Measurements from ENCODE around the gene ASTL.

The ASTL gene

GRCh38 chr2:96114546-96114902 lies 23.8 kb downstream of the ASTL start:
- in situ Hi-C loops (cut with HindIII; ENCODE audit: low sequenced_read_pairs): no loop called here

- in situ Hi-C loops (cut with HindIII; ENCODE audit: low sequenced_read_pairs): no loop called here
Observed at GRCh38 chr2:96113951-96114350, 24.4 kb downstream of the ASTL start.

- in situ Hi-C loops (cut with HindIII; ENCODE audit: low sequenced_read_pairs): no loop called here
Observed at GRCh38 chr2:96113367-96113677, 25.0 kb downstream of the ASTL start.

- in situ Hi-C loops (cut with HindIII; ENCODE audit: low sequenced_read_pairs): no loop called here
Observed at GRCh38 chr2:96112501-96113366, 25.6 kb downstream of the ASTL start.

- in situ Hi-C loops (cut with HindIII; ENCODE audit: low sequenced_read_pairs): no loop called here
Observed at GRCh38 chr2:96111823-96112500, 26.3 kb downstream of the ASTL start.

- in situ Hi-C loops (cut with HindIII; ENCODE audit: low sequenced_read_pairs): no loop called here
Observed at GRCh38 chr2:96111257-96111640, 27.1 kb downstream of the ASTL start.

GRCh38 chr2:96110621-96111256 lies 27.6 kb downstream of the ASTL start:
- in situ Hi-C loops (cut with HindIII; ENCODE audit: low sequenced_read_pairs): no loop called here

- in situ Hi-C loops (cut with HindIII; ENCODE audit: low sequenced_read_pairs): no loop called here
Observed at GRCh38 chr2:96109931-96110511, 28.3 kb downstream of the ASTL start.

GRCh38 chr2:96109361-96109680 lies 29.0 kb downstream of the ASTL start:
- in situ Hi-C loops (cut with HindIII; ENCODE audit: low sequenced_read_pairs): no loop called here

- in situ Hi-C loops (cut with HindIII; ENCODE audit: low sequenced_read_pairs): no loop called here
Observed at GRCh38 chr2:96108541-96109360, 29.6 kb downstream of the ASTL start.

GRCh38 chr2:96108151-96108540 lies 30.2 kb downstream of the ASTL start:
- in situ Hi-C loops (cut with HindIII; ENCODE audit: low sequenced_read_pairs): no loop called here

- in situ Hi-C loops (cut with HindIII; ENCODE audit: low sequenced_read_pairs): no loop called here
Observed at GRCh38 chr2:96107708-96108065, 30.6 kb downstream of the ASTL start.

- in situ Hi-C loops (cut with HindIII; ENCODE audit: low sequenced_read_pairs): no loop called here
Observed at GRCh38 chr2:96106991-96107707, 31.2 kb downstream of the ASTL start.

GRCh38 chr2:96105994-96106715 lies 32.1 kb downstream of the ASTL start:
- in situ Hi-C loops (cut with HindIII; ENCODE audit: low sequenced_read_pairs): no loop called here

GRCh38 chr2:96105152-96105915 lies 33.0 kb downstream of the ASTL start:
- in situ Hi-C loops (cut with HindIII; ENCODE audit: low sequenced_read_pairs): no loop called here

- in situ Hi-C loops (cut with HindIII; ENCODE audit: low sequenced_read_pairs): no loop called here
Observed at GRCh38 chr2:96104487-96104861, 33.8 kb downstream of the ASTL start.

GRCh38 chr2:96103761-96104486 lies 34.4 kb downstream of the ASTL start:
- in situ Hi-C loops (cut with HindIII; ENCODE audit: low sequenced_read_pairs): no loop called here

GRCh38 chr2:96103187-96103601 lies 35.1 kb downstream of the ASTL start:
- in situ Hi-C loops (cut with HindIII; ENCODE audit: low sequenced_read_pairs): no loop called here

All from DLD1 (cell line).